Keratinocyte (primary cell): ENCODE results near the gene SLC2A9. TPM values are rescaled to one million over a fixed set of nuclear protein-coding genes. Genes with fewer than 3 reads are reported as not detected.

Source experiments
- DNase-seq: peaks from one replicate; pipeline ENCODE4 v3.0.0-alpha.2; 2011; ENCODE audit warnings: low read depth, missing footprints, low spot score
- FAIRE-seq: peaks from 2 replicates; lab custom pipeline; 2011; peaks lifted over from hg19 to GRCh38; lab: Jason Lieb, UNC
- H2AFZ ChIP-seq: 2 replicates; pipeline ENCODE4 v1.6.0; 2012; ENCODE audit warnings: low read length, control low read depth, inconsistent platforms; ENCODE audit not compliant: control insufficient read depth
- H3K27ac ChIP-seq: 2 replicates; pipeline ENCODE4 v1.5.1; 2011; ENCODE audit warnings: low read length; ENCODE audit not compliant: control insufficient read depth, insufficient read depth
- H3K27me3 ChIP-seq: 3 replicates; pipeline ENCODE4 v1.6.0; 2011; ENCODE audit warnings: low read length; ENCODE audit not compliant: control insufficient read depth, insufficient read depth; ENCODE audit errors: extremely low read depth
- H3K36me3 ChIP-seq, 2 experiments: 2 replicates in 1 of 2; 3 replicates in 1 of 2; pipeline ENCODE4 v1.5.1; 2011; ENCODE audit warnings: low read length in 2 of 2, mild to moderate bottlenecking in 1 of 2; ENCODE audit not compliant: control insufficient read depth in 2 of 2, insufficient read depth in 2 of 2; ENCODE audit errors: extremely low read depth in 1 of 2
- H3K4me1 ChIP-seq: 3 replicates; pipeline ENCODE4 v1.5.1; 2011; ENCODE audit warnings: low read length; ENCODE audit not compliant: control insufficient read depth, insufficient read depth; ENCODE audit errors: extremely low read depth
- H3K4me2 ChIP-seq: 3 replicates; pipeline ENCODE4 v1.6.0; 2011; ENCODE audit warnings: low read depth, low read length; ENCODE audit not compliant: control insufficient read depth, insufficient read depth; ENCODE audit errors: extremely low read depth
- H3K4me3 ChIP-seq, 3 experiments: fragments of 200-600 bp in 1 of 3; sonication (generic) in 1 of 3; 2 replicates in 2 of 3; 3 replicates in 1 of 3; pipeline ENCODE4 v1.5.1; 2011 to 2016; ENCODE audit warnings: low read length in 3 of 3, mild to moderate bottlenecking in 3 of 3, control low read depth in 2 of 3, inconsistent platforms in 1 of 3, low read depth in 1 of 3, mixed read lengths in 1 of 3, mixed run types in 1 of 3, moderate library complexity in 1 of 3; ENCODE audit not compliant: control insufficient read depth in 2 of 3, insufficient read depth in 2 of 3; ENCODE audit errors: extremely low read depth in 1 of 3
- H3K79me2 ChIP-seq: 2 replicates; pipeline ENCODE4 v1.6.0; 2012; ENCODE audit warnings: low read length; ENCODE audit not compliant: control insufficient read depth, insufficient read depth
- H3K9ac ChIP-seq: 3 replicates; pipeline ENCODE4 v1.6.0; 2011; ENCODE audit warnings: low read length; ENCODE audit not compliant: control insufficient read depth, insufficient read depth; ENCODE audit errors: extremely low read depth
- H3K9me1 ChIP-seq: 3 replicates; pipeline ENCODE4 v1.6.0; 2011; ENCODE audit warnings: low read length; ENCODE audit not compliant: control insufficient read depth, insufficient read depth; ENCODE audit errors: extremely low read depth
- H3K9me3 ChIP-seq: 2 replicates; pipeline ENCODE4 v1.5.1; 2012; ENCODE audit warnings: low read depth, low read length; ENCODE audit not compliant: control insufficient read depth
- H4K20me1 ChIP-seq: 3 replicates; pipeline ENCODE4 v1.6.0; 2011; ENCODE audit warnings: low read length; ENCODE audit not compliant: control insufficient read depth, insufficient read depth; ENCODE audit errors: extremely low read depth
- EZH2 ChIP-seq: IDR thresholded peaks from one replicate; pipeline ENCODE4 v1.6.1; 2012; ENCODE audit warnings: inconsistent platforms, mild to moderate bottlenecking, low read length, moderate library complexity
- dilution Hi-C: fragments of 300-500 bp; cut with MboI; formaldehyde crosslinking; loops from one replicate; pipeline ENCODE4 v1.7.0; 2020; ENCODE audit warnings: low sequenced_read_pairs; ENCODE audit not compliant: extremely low pct_ligation_motif_present
- polyA plus RNA-seq, 5 experiments: library from polyadenylated mRNA; depleted of rRNA in 3 of 5; stranded (reverse) in 3 of 5; stranded (forward) in 1 of 5; unstranded in 1 of 5; fragments of >200 nt; gene quantifications; 1 replicate in 1 of 5; 2 replicates in 3 of 5; 3 replicates in 1 of 5; pipeline versions ENCODE4 v1.2.1 to v1.2.3, GENCODE V29; 2011 to 2012; ENCODE audit warnings: missing spikeins in 2 of 5, low read depth in 1 of 5, low replicate concordance in 1 of 5
- TF ChIP-seq, protein P1 (sequence below), 3 experiments: IDR thresholded peaks in 1 of 3; conservative IDR thresholded peaks in 1 of 3; optimal IDR thresholded peaks in 1 of 3; 2 replicates in 2 of 3; 3 replicates in 1 of 3; pipeline versions ENCODE3 to v1.5.1; 2011; ENCODE audit warnings: low read length in 3 of 3, mild to moderate bottlenecking in 3 of 3, moderate library complexity in 2 of 3, control low read depth in 1 of 3, inconsistent platforms in 1 of 3; ENCODE audit not compliant: insufficient read depth in 2 of 3; ENCODE audit errors: extremely low read depth in 1 of 3

SLC2A9 gene
- polyA plus RNA-seq, 1 donor (not counting 4 experiments of a cell fraction or from before 2014, with no cell fraction given), result 37.3 TPM

DNA sequence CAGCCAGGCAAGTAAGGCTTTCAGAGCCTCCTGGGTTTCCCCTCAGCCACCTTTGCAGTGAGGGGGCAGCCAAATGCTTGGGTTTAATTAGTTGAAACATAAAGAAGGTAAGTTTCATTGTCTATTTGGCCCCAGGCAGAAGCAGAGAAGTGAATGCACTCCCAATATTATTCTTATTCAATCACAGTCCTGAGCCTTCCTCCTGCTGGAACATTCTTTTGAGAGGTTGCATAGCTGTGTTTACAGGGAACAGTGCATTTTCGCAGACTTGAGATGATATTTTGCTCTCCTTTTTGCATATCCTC is 13.9 kb downstream of the SLC2A9 start:
- no peaks in the 10 kb centered on the region for H3K27me3 ChIP-seq
- H4K20me1 ChIP-seq, result peaks cover 17% of the 10 kb centered on the region
- DNase-seq (no peak), FAIRE-seq (no peak)
- dilution Hi-C loops, result no loop called here
- H2AFZ ChIP-seq, result no peak overlapping the region
- peak overlapping the region; percentile 26 for H3K9ac ChIP-seq
- peaks cover 7 to 22% of the 10 kb centered on the region in 2 experiments for H3K36me3 ChIP-seq
- peaks cover 46% of the 10 kb centered on the region for H3K79me2 ChIP-seq
- peaks cover 67% of the 10 kb centered on the region for H3K4me1 ChIP-seq
- no peak for TF ChIP-seq EZH2
- TF ChIP-seq, protein P1, sequence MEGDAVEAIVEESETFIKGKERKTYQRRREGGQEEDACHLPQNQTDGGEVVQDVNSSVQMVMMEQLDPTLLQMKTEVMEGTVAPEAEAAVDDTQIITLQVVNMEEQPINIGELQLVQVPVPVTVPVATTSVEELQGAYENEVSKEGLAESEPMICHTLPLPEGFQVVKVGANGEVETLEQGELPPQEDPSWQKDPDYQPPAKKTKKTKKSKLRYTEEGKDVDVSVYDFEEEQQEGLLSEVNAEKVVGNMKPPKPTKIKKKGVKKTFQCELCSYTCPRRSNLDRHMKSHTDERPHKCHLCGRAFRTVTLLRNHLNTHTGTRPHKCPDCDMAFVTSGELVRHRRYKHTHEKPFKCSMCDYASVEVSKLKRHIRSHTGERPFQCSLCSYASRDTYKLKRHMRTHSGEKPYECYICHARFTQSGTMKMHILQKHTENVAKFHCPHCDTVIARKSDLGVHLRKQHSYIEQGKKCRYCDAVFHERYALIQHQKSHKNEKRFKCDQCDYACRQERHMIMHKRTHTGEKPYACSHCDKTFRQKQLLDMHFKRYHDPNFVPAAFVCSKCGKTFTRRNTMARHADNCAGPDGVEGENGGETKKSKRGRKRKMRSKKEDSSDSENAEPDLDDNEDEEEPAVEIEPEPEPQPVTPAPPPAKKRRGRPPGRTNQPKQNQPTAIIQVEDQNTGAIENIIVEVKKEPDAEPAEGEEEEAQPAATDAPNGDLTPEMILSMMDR (optimal IDR thresholded peaks at IDR 0.05 in 1 of 3, IDR thresholded peaks at IDR 0.05 in 1 of 3, conservative IDR thresholded peaks at IDR 0.05 in 1 of 3; ENCODE audit: extremely low read depth in 1 of 3, insufficient read depth in 2 of 3, low read length in 3 of 3), result no peak
- no peaks in the 10 kb centered on the region for H3K9me3 ChIP-seq
- peak overlapping the region; percentile 69 for H3K27ac ChIP-seq
- H3K4me3 ChIP-seq, result no peak overlapping the region
- peak overlapping the region; percentile 63 for H3K4me2 ChIP-seq
- peaks cover 6% of the 10 kb centered on the region for H3K9me1 ChIP-seq

DNA sequence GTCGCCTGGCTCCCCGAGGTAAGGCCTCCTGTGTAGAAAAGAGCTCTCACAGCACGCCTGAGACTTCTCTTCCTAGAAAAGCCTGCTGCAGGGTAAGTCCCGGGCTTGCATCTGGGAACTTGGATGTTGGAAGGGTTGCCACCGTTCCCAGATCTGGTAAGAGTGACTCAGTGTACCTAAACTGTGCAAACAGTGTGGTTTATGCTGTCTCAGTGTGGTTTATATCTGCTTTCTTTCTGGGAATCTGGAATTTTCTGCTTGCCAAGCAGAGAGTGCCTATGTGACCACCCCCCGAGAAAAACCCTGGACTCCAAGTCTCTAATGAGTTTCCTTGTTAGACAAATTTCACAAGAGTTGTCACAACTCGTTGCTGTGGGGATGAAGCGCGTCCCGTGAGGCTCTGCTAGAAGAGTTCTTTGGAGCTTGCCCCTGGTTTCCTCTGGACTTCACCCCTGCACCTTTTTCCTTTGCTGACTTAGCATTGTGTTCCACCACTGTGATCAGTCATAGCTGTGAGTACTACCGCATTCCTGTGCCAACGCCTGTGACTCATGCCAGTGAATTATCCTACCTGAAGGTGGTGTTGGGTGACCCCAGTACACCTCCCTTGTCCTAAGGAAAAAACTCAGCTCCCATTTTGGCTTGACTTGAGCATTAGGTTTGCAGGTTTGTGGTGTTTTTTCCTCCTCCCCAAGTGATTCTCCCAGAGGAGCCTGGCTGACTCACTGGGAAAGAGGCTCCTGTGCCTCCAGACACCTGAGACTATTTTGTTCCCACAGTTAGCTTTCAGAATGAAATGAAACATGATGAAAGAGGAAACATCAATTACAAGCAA is 14.5 kb downstream of the SLC2A9 start:
- H3K27me3 ChIP-seq, result no peaks in the 10 kb centered on the region
- H3K9me1 ChIP-seq, result peaks cover 6% of the 10 kb centered on the region
- DNase-seq, result peak; percentile 90
- H3K4me1 ChIP-seq, result peaks cover 67% of the 10 kb centered on the region
- peaks cover 46% of the 10 kb centered on the region for H3K79me2 ChIP-seq
- no peak for TF ChIP-seq EZH2
- TF ChIP-seq, protein P1 (optimal IDR thresholded peaks at IDR 0.05 in 1 of 3, IDR thresholded peaks at IDR 0.05 in 1 of 3, conservative IDR thresholded peaks at IDR 0.05 in 1 of 3; ENCODE audit: extremely low read depth in 1 of 3, insufficient read depth in 2 of 3, low read length in 3 of 3), result peak in 1 of 3 experiments; percentile 11
- dilution Hi-C loops, result no loop called here
- peaks cover 17% of the 10 kb centered on the region for H4K20me1 ChIP-seq
- peak; percentile 98 for FAIRE-seq
- H2AFZ ChIP-seq, result no peak overlapping the region
- peak overlapping the region; percentile 63 for H3K4me2 ChIP-seq
- H3K9me3 ChIP-seq, result no peaks in the 10 kb centered on the region
- H3K4me3 ChIP-seq, result peak overlapping the region in 1 of 3 experiments; percentile 13
- H3K36me3 ChIP-seq, result peaks cover 7 to 22% of the 10 kb centered on the region in 2 experiments
- H3K27ac ChIP-seq, result peak overlapping the region; percentile 69
- H3K9ac ChIP-seq, result peak overlapping the region; percentile 53
